ENCODE measurements around the gene BIRC7. TPM values are rescaled to one million over a fixed set of nuclear protein-coding genes. Genes with fewer than 3 reads are reported as not detected.

BIRC7 gene
- total RNA-seq, 2 experiments from 2014 or later, result 0.42 TPM; not detected in 1

DNA sequence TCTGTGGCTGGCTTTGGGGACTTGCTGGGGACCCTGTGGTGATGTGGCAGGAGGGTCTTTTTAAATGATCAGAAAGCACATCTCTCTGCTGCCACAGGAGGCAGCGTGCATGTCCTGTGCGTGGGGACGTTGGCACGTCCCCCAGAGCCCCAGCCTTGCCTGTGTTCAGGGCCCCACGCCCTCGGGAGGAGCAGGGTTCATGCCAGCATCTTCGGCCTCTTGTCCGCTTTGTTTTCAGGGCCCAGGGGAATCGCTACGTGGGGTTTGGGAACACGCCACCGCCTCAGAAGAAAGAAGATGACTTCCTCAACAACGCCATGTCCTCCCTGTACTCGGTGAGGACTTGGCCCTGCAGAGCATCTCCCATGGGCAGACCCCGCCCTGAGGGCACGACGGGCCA, 43.0 kb downstream of the BIRC7 start:
- H3K4me3 ChIP-seq (ENCODE audit: low read depth, low read length, poor library complexity, severe bottlenecking), result no peak overlapping the region
- H3K9me2 ChIP-seq (ENCODE audit: insufficient read depth, low read length), result no peaks in the 10 kb centered on the region
- peaks cover 3% of the 10 kb centered on the region; the same call in 1 of the 2 replicates for H4K20me1 ChIP-seq (ENCODE audit: insufficient read depth, low read length)
- ChIA-PET POLR2A (no interaction called here), CTCF (ENCODE audit: unreplicated experiment) (no interaction called here)
- H2AFZ ChIP-seq (ENCODE audit: low read length), result no peak overlapping the region
- intact Hi-C loops (cut with micrococcal nuclease; ENCODE audit: unreplicated experiment), result no loop called here
- TF ChIP-seq CTCF (conservative IDR thresholded peaks at IDR 0.05; ENCODE audit: low read length) (no peak), EZH2phosphoT487 (IDR thresholded peaks at IDR 0.05; ENCODE audit: borderline replicate concordance, low read depth, low read length) (no peak)
- BruUV-seq (replicated peaks), result no TSS peak
- no peaks in the 10 kb centered on the region for H3K9me3 ChIP-seq (ENCODE audit: low read length)
- H3K4me2 ChIP-seq (ENCODE audit: low read length), result no peak overlapping the region
- H3K27ac ChIP-seq (ENCODE audit: low read depth, low read length, poor library complexity, severe bottlenecking), result no peak overlapping the region
- no peak for DNase-seq (ENCODE audit: low spot score)
- H3K36me3 ChIP-seq (ENCODE audit: insufficient read depth, low read length), result peaks cover 53% of the 10 kb centered on the region; the same call in 1 of the 2 replicates
- H3K4me1 ChIP-seq (ENCODE audit: insufficient read depth, low read length, poor library complexity, severe bottlenecking), result peaks cover 9% of the 10 kb centered on the region
- peaks cover 15% of the 10 kb centered on the region for H3K79me2 ChIP-seq (ENCODE audit: insufficient read depth, low read depth, low read length)

GRCh38 chr20:63279931-63280330, 44.2 kb downstream of the BIRC7 start:
- CTCF ChIA-PET (ENCODE audit: unreplicated experiment), result interaction anchor here (0.6 kb wide), 1 partner anchor 129 kb away, joined by 3 read pairs; no protein-coding TSS in a partner anchor
- intact Hi-C loops (cut with micrococcal nuclease; ENCODE audit: unreplicated experiment), result no loop called here
- Histone ChIP-seq H4K20me1 (ENCODE audit: insufficient read depth, low read length) (no peaks in the 10 kb centered on the region), H3K79me2 (ENCODE audit: insufficient read depth, low read depth, low read length) (peaks cover 4% of the 10 kb centered on the region; the same call in 1 of the 2 replicates), H3K4me2 (ENCODE audit: low read length) (no peak overlapping the region), H3K9me2 (ENCODE audit: insufficient read depth, low read length) (no peaks in the 10 kb centered on the region), H2AFZ (ENCODE audit: low read length) (no peak overlapping the region), H3K36me3 (ENCODE audit: insufficient read depth, low read length) (peaks cover 53% of the 10 kb centered on the region; the same call in 1 of the 2 replicates), H3K4me1 (ENCODE audit: insufficient read depth, low read length, poor library complexity, severe bottlenecking) (no peaks in the 10 kb centered on the region), H3K27ac (ENCODE audit: low read depth, low read length, poor library complexity, severe bottlenecking) (no peak overlapping the region), H3K9me3 (ENCODE audit: low read length) (no peaks in the 10 kb centered on the region), H3K4me3 (ENCODE audit: low read depth, low read length, poor library complexity, severe bottlenecking) (no peak overlapping the region)
- TF ChIP-seq EZH2phosphoT487 (IDR thresholded peaks at IDR 0.05; ENCODE audit: borderline replicate concordance, low read depth, low read length) (no peak), CTCF (conservative IDR thresholded peaks at IDR 0.05; ENCODE audit: low read length) (no peak)
- DNase-seq (ENCODE audit: low spot score), result no peak
- BruUV-seq (replicated peaks), result no TSS peak
- POLR2A ChIA-PET, result no interaction called here

GRCh38 chr20:63280371-63280770, 44.7 kb downstream of the BIRC7 start:
- no peak for DNase-seq (ENCODE audit: low spot score)
- H3K36me3 ChIP-seq (ENCODE audit: insufficient read depth, low read length), result peaks cover 53% of the 10 kb centered on the region; the same call in 1 of the 2 replicates
- POLR2A ChIA-PET, result no interaction called here
- no peaks in the 10 kb centered on the region for H3K9me3 ChIP-seq (ENCODE audit: low read length)
- no peak overlapping the region for H3K4me3 ChIP-seq (ENCODE audit: low read depth, low read length, poor library complexity, severe bottlenecking)
- CTCF ChIA-PET (ENCODE audit: unreplicated experiment), result no interaction called here
- no peaks in the 10 kb centered on the region for H4K20me1 ChIP-seq (ENCODE audit: insufficient read depth, low read length)
- TF ChIP-seq CTCF (conservative IDR thresholded peaks at IDR 0.05; ENCODE audit: low read length), result no peak
- no peak for TF ChIP-seq EZH2phosphoT487 (IDR thresholded peaks at IDR 0.05; ENCODE audit: borderline replicate concordance, low read depth, low read length)
- H3K79me2 ChIP-seq (ENCODE audit: insufficient read depth, low read depth, low read length), result no peaks in the 10 kb centered on the region
- H3K9me2 ChIP-seq (ENCODE audit: insufficient read depth, low read length), result no peaks in the 10 kb centered on the region
- H2AFZ ChIP-seq (ENCODE audit: low read length), result no peak overlapping the region
- H3K4me1 ChIP-seq (ENCODE audit: insufficient read depth, low read length, poor library complexity, severe bottlenecking), result no peaks in the 10 kb centered on the region
- no peak overlapping the region for H3K4me2 ChIP-seq (ENCODE audit: low read length)
- intact Hi-C loops (cut with micrococcal nuclease; ENCODE audit: unreplicated experiment), result no loop called here
- BruUV-seq (replicated peaks), result no TSS peak
- H3K27ac ChIP-seq (ENCODE audit: low read depth, low read length, poor library complexity, severe bottlenecking), result no peak overlapping the region

All from OCI-LY7 (cell line).